A549 (cell line): ENCODE measurements around the gene RHCE.

Experiments
- CHD2 ChIP-seq: fragments of 150-350 bp; IDR thresholded peaks from 2 replicates; pipeline ENCODE4 v1.6.1; 2014; ENCODE audit warnings: low read length; ENCODE audit not compliant: partially characterized antibody
- CTCF ChIP-seq: fragments of >200 bp; sonication (Bioruptor Twin); formaldehyde crosslinking; IDR thresholded peaks from 3 replicates; pipeline ENCODE4 v1.5.1; 2016
- ELK1 ChIP-seq: fragments of 150-350 bp; IDR thresholded peaks from 2 replicates; pipeline ENCODE4 v1.6.1; 2014; ENCODE audit warnings: low read depth, mild to moderate bottlenecking, low read length
- EP300 ChIP-seq, 2 experiments: fragments of >200 bp; sonication (Bioruptor Twin); formaldehyde crosslinking; IDR thresholded peaks; 2 replicates in 1 of 2; 3 replicates in 1 of 2; pipeline ENCODE4 v1.6.1; 2016 to 2017
- RCOR1 ChIP-seq: fragments of 150-350 bp; IDR thresholded peaks from 2 replicates; pipeline ENCODE4 v1.6.1; 2014; ENCODE audit warnings: antibody characterized with exemption, low read length, low read depth
- REST ChIP-seq: fragments of 200-600 bp; sonication (generic); IDR thresholded peaks from 2 replicates; pipeline ENCODE4 v1.6.1; 2016; ENCODE audit warnings: antibody characterized with exemption, mild to moderate bottlenecking, moderate library complexity

GRCh38 chr1:25432749-25433388 is 12.2 kb upstream of the RHCE start:
- TF ChIP-seq CHD2, result no peak
- no peak for TF ChIP-seq ELK1
- no peak for TF ChIP-seq REST
- no peak for TF ChIP-seq CTCF
- TF ChIP-seq EP300 (IDR thresholded peaks at IDR 0.05), result no peak
- TF ChIP-seq RCOR1, result no peak
